ENCODE measurements around the gene PARP2.

The PARP2 gene

GRCh38 chr14:20381341-20381740, 37.9 kb downstream of the PARP2 start:
- ChIA-PET CTCF (no interaction called here), POLR2A (interaction anchor here (1.2 kb wide), 1 partner anchor 80 kb away, joined by 4 read pairs; the partner anchor contains the start of gene PIP4P1)
- TF ChIP-seq TARDBP (IDR thresholded peaks at IDR 0.05) (no peak), FOXK2 (IDR thresholded peaks at IDR 0.05) (no peak), PKNOX1 (IDR thresholded peaks at IDR 0.05) (no peak), HDGF (IDR thresholded peaks at IDR 0.05; ENCODE audit: borderline replicate concordance) (no peak), ARNT (IDR thresholded peaks at IDR 0.05) (no peak), SUZ12 (IDR thresholded peaks at IDR 0.05) (no peak), ZNF384 (IDR thresholded peaks at IDR 0.05) (no peak), FOXA1 (IDR thresholded peaks at IDR 0.05) (no peak), SP1 (IDR thresholded peaks at IDR 0.05) (no peak)
- no peak for DNase-seq (ENCODE audit: extremely low spot score)

- DNase-seq (ENCODE audit: extremely low spot score), result no peak
- POLR2A ChIA-PET, result interaction anchor here (1.2 kb wide), 1 partner anchor 79 kb away, joined by 4 read pairs; the partner anchor contains the start of gene PIP4P1
- CTCF ChIA-PET, result interaction anchor here (0.6 kb wide), 1 partner anchor 12 kb away, joined by 5 read pairs; no protein-coding TSS in a partner anchor
- TF ChIP-seq TARDBP (IDR thresholded peaks at IDR 0.05) (no peak), FOXK2 (IDR thresholded peaks at IDR 0.05) (no peak), CTBP1 (IDR thresholded peaks at IDR 0.05; ENCODE audit: borderline replicate concordance) (no peak), FOXM1 (IDR thresholded peaks at IDR 0.05; ENCODE audit: borderline replicate concordance) (no peak), HDGF (IDR thresholded peaks at IDR 0.05; ENCODE audit: borderline replicate concordance) (no peak), BHLHE40 (IDR thresholded peaks at IDR 0.05; ENCODE audit: borderline replicate concordance) (no peak), ARNT (IDR thresholded peaks at IDR 0.05) (no peak), ELF4 (IDR thresholded peaks at IDR 0.05) (no peak), PKNOX1 (IDR thresholded peaks at IDR 0.05) (no peak), SP1 (IDR thresholded peaks at IDR 0.05) (no peak)
Measured at GRCh38 chr14:20382526-20382925, 39.1 kb downstream of the PARP2 start.

- TF ChIP-seq SP1 (IDR thresholded peaks at IDR 0.05), result no peak
- TF ChIP-seq FOXM1 (IDR thresholded peaks at IDR 0.05; ENCODE audit: borderline replicate concordance), result no peak
- no peak for TF ChIP-seq CTBP1 (IDR thresholded peaks at IDR 0.05; ENCODE audit: borderline replicate concordance)
- TF ChIP-seq ZNF384 (IDR thresholded peaks at IDR 0.05), result no peak
- TF ChIP-seq FOXK2 (IDR thresholded peaks at IDR 0.05), result no peak
- TF ChIP-seq LEF1 (IDR thresholded peaks at IDR 0.05; ENCODE audit: borderline replicate concordance), result no peak
- TF ChIP-seq SUZ12 (IDR thresholded peaks at IDR 0.05), result no peak
- TF ChIP-seq BHLHE40 (IDR thresholded peaks at IDR 0.05; ENCODE audit: borderline replicate concordance), result no peak
- TF ChIP-seq ARNT (IDR thresholded peaks at IDR 0.05), result no peak
- TF ChIP-seq PKNOX1 (IDR thresholded peaks at IDR 0.05), result no peak
- TF ChIP-seq L3MBTL2 (conservative IDR thresholded peaks at IDR 0.05), result no peak
- no peak for TF ChIP-seq ELF4 (IDR thresholded peaks at IDR 0.05)
- TF ChIP-seq NFRKB (IDR thresholded peaks at IDR 0.05), result no peak
- TF ChIP-seq TARDBP (IDR thresholded peaks at IDR 0.05), result no peak
- ChIA-PET CTCF (no interaction called here), POLR2A (no interaction called here)
- DNase-seq (ENCODE audit: extremely low spot score), result no peak
Measured at GRCh38 chr14:20383032-20383431, 39.6 kb downstream of the PARP2 start.

DNA sequence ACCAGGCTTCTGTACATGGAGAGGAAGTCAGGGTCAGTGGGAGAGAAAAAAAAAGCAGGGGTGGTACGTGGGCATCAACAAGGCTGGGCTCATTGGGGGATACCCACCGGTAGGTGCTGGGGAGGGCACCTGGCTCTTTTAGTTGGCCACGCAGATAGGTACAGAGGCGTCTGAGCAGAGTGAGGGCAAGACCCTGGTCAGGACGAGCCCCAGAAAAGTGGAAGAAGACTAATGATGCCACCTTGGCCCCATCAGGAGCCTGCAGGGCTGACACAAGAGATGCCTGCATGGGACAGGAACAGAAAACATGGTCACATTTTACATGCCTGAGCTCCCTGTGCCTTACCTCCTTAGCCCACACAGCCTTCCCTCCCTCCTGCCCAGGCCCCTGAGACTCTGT, 40.2 kb downstream of the PARP2 start:
- CTCF ChIA-PET, result interaction anchor here (0.6 kb wide), 1 partner anchor 8 kb away, joined by 3 read pairs; no protein-coding TSS in a partner anchor
- POLR2A ChIA-PET, result interaction anchor here (1.1 to 1.3 kb wide), 2 partner anchors 11 to 86 kb away, joined by 3 read pairs; partner anchors contain the start of gene PNP
- DNase-seq (ENCODE audit: extremely low spot score), result no peak
- TF ChIP-seq ARNT (IDR thresholded peaks at IDR 0.05) (no peak), PKNOX1 (IDR thresholded peaks at IDR 0.05) (no peak), NFRKB (IDR thresholded peaks at IDR 0.05) (no peak), FOXA1 (IDR thresholded peaks at IDR 0.05) (no peak), TARDBP (IDR thresholded peaks at IDR 0.05) (no peak), SUZ12 (IDR thresholded peaks at IDR 0.05) (no peak), L3MBTL2 (conservative IDR thresholded peaks at IDR 0.05) (no peak), LEF1 (IDR thresholded peaks at IDR 0.05; ENCODE audit: borderline replicate concordance) (no peak), FOXK2 (IDR thresholded peaks at IDR 0.05) (no peak)

DNA sequence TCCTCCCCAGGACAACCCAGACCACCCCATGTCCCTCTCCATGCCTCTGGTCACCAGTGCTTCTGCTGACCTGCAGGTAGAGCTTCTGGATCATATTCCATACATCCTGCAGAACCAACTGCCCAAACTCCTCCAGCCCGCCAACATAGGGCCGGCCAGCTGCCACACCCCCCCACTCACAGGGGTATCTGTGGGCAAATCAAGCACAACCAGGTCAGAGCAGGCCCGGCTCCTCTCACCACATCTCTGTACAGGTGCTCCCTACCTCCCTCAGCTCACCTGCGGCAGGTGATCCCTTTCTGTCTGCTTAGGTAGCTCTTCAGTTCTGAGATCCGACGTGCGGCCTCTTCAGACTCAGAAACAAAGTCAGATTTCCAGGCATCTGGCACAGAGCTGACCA, 40.9 kb downstream of the PARP2 start:
- DNase-seq (ENCODE audit: extremely low spot score), result no peak
- no peak for TF ChIP-seq ARNT (IDR thresholded peaks at IDR 0.05)
- TF ChIP-seq BHLHE40 (IDR thresholded peaks at IDR 0.05; ENCODE audit: borderline replicate concordance), result no peak
- TF ChIP-seq L3MBTL2 (conservative IDR thresholded peaks at IDR 0.05), result no peak
- TF ChIP-seq SP1 (IDR thresholded peaks at IDR 0.05), result no peak
- no peak for TF ChIP-seq FOXA1 (IDR thresholded peaks at IDR 0.05)
- no peak for TF ChIP-seq ELF4 (IDR thresholded peaks at IDR 0.05)
- no peak for TF ChIP-seq PKNOX1 (IDR thresholded peaks at IDR 0.05)
- no peak for TF ChIP-seq SUZ12 (IDR thresholded peaks at IDR 0.05)
- CTCF ChIA-PET, result interaction anchor here (0.7 kb wide), 1 partner anchor 12 kb away, joined by 5 read pairs; no protein-coding TSS in a partner anchor
- POLR2A ChIA-PET, result interaction anchor here (0.6 to 1.3 kb wide), 3 partner anchors 10 to 85 kb away, joined by 3 read pairs; partner anchors contain the start of genes APEX1 and PNP
